Rectal smooth muscle tissue (tissue), 1 donor: ENCODE results near the gene PLEKHO2.

Experiments
- H3K27ac ChIP-seq: one replicate; pipeline ENCODE4 v1.7.0; 2013; ENCODE audit warnings: low read depth, low read length, inconsistent platforms
- H3K27me3 ChIP-seq: one replicate; pipeline ENCODE4 v1.7.0; 2013; ENCODE audit warnings: low read length; ENCODE audit not compliant: control insufficient read depth, insufficient read depth
- H3K36me3 ChIP-seq: one replicate; pipeline ENCODE4 v1.7.0; 2013; ENCODE audit warnings: low read length; ENCODE audit not compliant: control insufficient read depth, insufficient read depth
- H3K4me1 ChIP-seq: one replicate; pipeline ENCODE4 v1.7.0; 2013; ENCODE audit warnings: low read length; ENCODE audit not compliant: control insufficient read depth, insufficient read depth
- H3K4me3 ChIP-seq: one replicate; pipeline ENCODE4 v1.7.0; 2013; ENCODE audit warnings: low read length
- H3K9ac ChIP-seq: one replicate; pipeline ENCODE4 v1.7.0; 2013; ENCODE audit warnings: low read length

The PLEKHO2 gene

GRCh38 chr15:64891561-64891960 lies 49.8 kb downstream of the PLEKHO2 start:
- Histone ChIP-seq H3K9ac (no peak overlapping the region), H3K4me1 (peaks cover 17% of the 10 kb centered on the region), H3K27ac (no peak overlapping the region), H3K27me3 (no peaks in the 10 kb centered on the region), H3K36me3 (no peaks in the 10 kb centered on the region), H3K4me3 (no peak overlapping the region)

- Histone ChIP-seq H3K36me3 (no peaks in the 10 kb centered on the region), H3K27me3 (no peaks in the 10 kb centered on the region), H3K27ac (peak overlapping the region; percentile 83), H3K4me1 (peaks cover 17% of the 10 kb centered on the region), H3K9ac (no peak overlapping the region), H3K4me3 (peak overlapping the region; percentile 26)
Observed at GRCh38 chr15:64892847-64893403, 51.2 kb downstream of the PLEKHO2 start.

- H3K9ac ChIP-seq, result peak overlapping the region; percentile 32
- peaks cover 17% of the 10 kb centered on the region for H3K4me1 ChIP-seq
- H3K27me3 ChIP-seq, result no peaks in the 10 kb centered on the region
- peak overlapping the region; percentile 60 for H3K4me3 ChIP-seq
- H3K27ac ChIP-seq, result peak overlapping the region; percentile 83
- H3K36me3 ChIP-seq, result no peaks in the 10 kb centered on the region
Observed at GRCh38 chr15:64893481-64894394, 52.0 kb downstream of the PLEKHO2 start.

GRCh38 chr15:64894395-64895056 lies 52.8 kb downstream of the PLEKHO2 start:
- H3K9ac ChIP-seq, result peak overlapping the region; percentile 38
- peaks cover 17% of the 10 kb centered on the region for H3K4me1 ChIP-seq
- peak overlapping the region; percentile 60 for H3K4me3 ChIP-seq
- H3K27ac ChIP-seq, result peak overlapping the region; percentile 83
- H3K36me3 ChIP-seq, result no peaks in the 10 kb centered on the region
- H3K27me3 ChIP-seq, result no peaks in the 10 kb centered on the region

GRCh38 chr15:64895285-64896065 lies 53.8 kb downstream of the PLEKHO2 start:
- peak overlapping the region; percentile 62 for H3K27ac ChIP-seq
- H3K9ac ChIP-seq, result no peak overlapping the region
- peak overlapping the region; percentile 32 for H3K4me3 ChIP-seq
- H3K4me1 ChIP-seq, result peaks cover 17% of the 10 kb centered on the region
- H3K27me3 ChIP-seq, result no peaks in the 10 kb centered on the region
- no peaks in the 10 kb centered on the region for H3K36me3 ChIP-seq

GRCh38 chr15:64896371-64897069 lies 54.8 kb downstream of the PLEKHO2 start:
- H3K27me3 ChIP-seq, result no peaks in the 10 kb centered on the region
- no peak overlapping the region for H3K4me3 ChIP-seq
- H3K9ac ChIP-seq, result no peak overlapping the region
- no peak overlapping the region for H3K27ac ChIP-seq
- peaks cover 17% of the 10 kb centered on the region for H3K4me1 ChIP-seq
- no peaks in the 10 kb centered on the region for H3K36me3 ChIP-seq

GRCh38 chr15:64897345-64897985 lies 55.8 kb downstream of the PLEKHO2 start:
- Histone ChIP-seq H3K27me3 (no peaks in the 10 kb centered on the region), H3K36me3 (no peaks in the 10 kb centered on the region), H3K4me1 (peaks cover 17% of the 10 kb centered on the region), H3K9ac (no peak overlapping the region), H3K27ac (peak overlapping the region; percentile 56), H3K4me3 (no peak overlapping the region)

- no peaks in the 10 kb centered on the region for H3K27me3 ChIP-seq
- H3K27ac ChIP-seq, result no peak overlapping the region
- no peak overlapping the region for H3K9ac ChIP-seq
- H3K4me3 ChIP-seq, result no peak overlapping the region
- H3K36me3 ChIP-seq, result no peaks in the 10 kb centered on the region
- H3K4me1 ChIP-seq, result peaks cover 17% of the 10 kb centered on the region
Observed at GRCh38 chr15:64898406-64898805, 56.7 kb downstream of the PLEKHO2 start.

- Histone ChIP-seq H3K36me3 (no peaks in the 10 kb centered on the region), H3K4me1 (peaks cover 3% of the 10 kb centered on the region), H3K27ac (no peak overlapping the region), H3K4me3 (no peak overlapping the region), H3K27me3 (no peaks in the 10 kb centered on the region), H3K9ac (no peak overlapping the region)
Observed at GRCh38 chr15:64901141-64901540, 59.4 kb downstream of the PLEKHO2 start.

- Histone ChIP-seq H3K36me3 (no peaks in the 10 kb centered on the region), H3K27ac (no peak overlapping the region), H3K4me3 (no peak overlapping the region), H3K27me3 (no peaks in the 10 kb centered on the region), H3K4me1 (peaks cover 3% of the 10 kb centered on the region), H3K9ac (no peak overlapping the region)
Observed at GRCh38 chr15:64901914-64902313, 60.2 kb downstream of the PLEKHO2 start.

- Histone ChIP-seq H3K36me3 (no peaks in the 10 kb centered on the region), H3K4me3 (no peak overlapping the region), H3K9ac (no peak overlapping the region), H3K27me3 (no peaks in the 10 kb centered on the region), H3K4me1 (peaks cover 3% of the 10 kb centered on the region), H3K27ac (no peak overlapping the region)
Observed at GRCh38 chr15:64902863-64903262, 61.1 kb downstream of the PLEKHO2 start.
